H1 (cell line): ENCODE data around the gene TEAD1. TPM values are rescaled to one million over a fixed set of nuclear protein-coding genes. Genes with fewer than 3 reads are reported as not detected.

Experiments used
- CTCF ChIA-PET: fragments of 300-600 bp; sonication (Branson Sonifier 250); formaldehyde crosslinking; loops from one replicate; lab custom pipeline; 2021; ENCODE audit not compliant: partially characterized antibody; lab: Charles Lee
- POLR2A ChIA-PET: fragments of 300-600 bp; sonication (Branson Sonifier 250); formaldehyde crosslinking; loops from one replicate; lab custom pipeline; 2021; ENCODE audit warnings: inconsistent platforms; ENCODE audit not compliant: partially characterized antibody; lab: Charles Lee
- DNase-seq, 2 experiments: peaks; one replicate each; pipeline versions ENCODE4 v3.0.0 to v3.0.0-alpha.2; 2010 to 2022; ENCODE audit warnings: low spot score in 2 of 2, low read depth in 1 of 2, mixed read lengths in 1 of 2
- FAIRE-seq: peaks from 2 replicates; lab custom pipeline; 2011; peaks lifted over from hg19 to GRCh38; lab: Jason Lieb, UNC
- H2AFZ ChIP-seq: 2 replicates; pipeline ENCODE4 v1.8.1; 2012; ENCODE audit warnings: low read length, inconsistent platforms
- H2AK5ac ChIP-seq: 2 replicates; pipeline ENCODE4 v1.6.1; 2013; ENCODE audit warnings: low read depth, low read length
- H2BK120ac ChIP-seq: replicated peaks from 2 replicates; pipeline ENCODE3; 2013; ENCODE audit warnings: low read depth, low read length, inconsistent platforms
- H2BK12ac ChIP-seq: 2 replicates; pipeline ENCODE4 v1.6.1; 2013; ENCODE audit warnings: low read depth, low read length
- H2BK15ac ChIP-seq: 2 replicates; pipeline ENCODE4 v1.6.1; 2013; ENCODE audit warnings: low read length
- H2BK20ac ChIP-seq: 2 replicates; pipeline ENCODE4 v1.6.1; 2013; ENCODE audit warnings: low read length
- H2BK5ac ChIP-seq: 2 replicates; pipeline ENCODE4 v1.6.1; 2013; ENCODE audit warnings: low read depth, low read length
- H3K14ac ChIP-seq: 2 replicates; pipeline ENCODE4 v1.6.1; 2013; ENCODE audit warnings: inconsistent platforms; ENCODE audit not compliant: insufficient read length
- H3K18ac ChIP-seq: 2 replicates; pipeline ENCODE4 v1.6.1; 2013; ENCODE audit warnings: low read length; ENCODE audit errors: extremely low read depth
- H3K23ac ChIP-seq: 2 replicates; pipeline ENCODE4 v1.6.1; 2013; ENCODE audit warnings: inconsistent platforms; ENCODE audit not compliant: insufficient read length
- H3K23me2 ChIP-seq: 2 replicates; pipeline ENCODE4 v1.6.1; 2013; ENCODE audit warnings: low read depth, low read length
- H3K27ac ChIP-seq: 2 replicates; pipeline ENCODE4 v1.6.1; 2011; ENCODE audit warnings: low read depth, low read length, inconsistent platforms
- H3K27me3 ChIP-seq, 4 experiments: replicated peaks in 1 of 4; 1 replicate in 1 of 4; 2 replicates in 3 of 4; pipeline versions ENCODE4 v1.6.1 to v1.8.1; 2011 to 2013; ENCODE audit warnings: low read length in 3 of 4, mild to moderate bottlenecking in 3 of 4, inconsistent platforms in 2 of 4, mixed read lengths in 2 of 4, moderate library complexity in 1 of 4; ENCODE audit not compliant: control insufficient read depth in 3 of 4, insufficient read depth in 3 of 4; ENCODE audit errors: extremely low read depth in 1 of 4
- H3K36me3 ChIP-seq, 4 experiments: 2 replicates each; pipeline versions ENCODE4 v1.6.1 to v1.8.1; 2011 to 2013; ENCODE audit warnings: mild to moderate bottlenecking in 4 of 4, low read length in 3 of 4, moderate library complexity in 2 of 4, control low read depth in 1 of 4, inconsistent platforms in 1 of 4; ENCODE audit not compliant: insufficient read depth in 4 of 4, control insufficient read depth in 2 of 4
- H3K4ac ChIP-seq: replicated peaks from 2 replicates; pipeline ENCODE3; 2013; ENCODE audit warnings: low read length, low read depth, mixed read lengths, inconsistent platforms; ENCODE audit not compliant: insufficient read length
- H3K4me1 ChIP-seq, 4 experiments: replicated peaks in 1 of 4; 1 replicate in 1 of 4; 2 replicates in 3 of 4; pipeline versions ENCODE4 v1.6.1 to v1.8.1; 2011 to 2013; ENCODE audit warnings: low read length in 3 of 4, inconsistent platforms in 2 of 4, mixed read lengths in 1 of 4; ENCODE audit not compliant: insufficient read depth in 4 of 4, control insufficient read depth in 3 of 4
- H3K4me2 ChIP-seq, 2 experiments: 2 replicates each; pipeline versions ENCODE4 v1.6.1 to v1.8.1; 2011 to 2013; ENCODE audit warnings: low read depth in 2 of 2, low read length in 2 of 2, control low read depth in 1 of 2, inconsistent platforms in 1 of 2, mild to moderate bottlenecking in 1 of 2; ENCODE audit not compliant: insufficient read depth in 1 of 2
- H3K4me3 ChIP-seq, 4 experiments: fragments of 200-600, 300-600 bp in 1 of 4; sonication (generic), shearing (Covaris generic), sonication (Bioruptor Twin) in 1 of 4; 2 replicates each; pipeline versions ENCODE4 v1.5.1 to v1.8.1; 2011 to 2016; ENCODE audit warnings: low read length in 4 of 4, low read depth in 3 of 4, control low read depth in 2 of 4, inconsistent platforms in 2 of 4, mild to moderate bottlenecking in 2 of 4, mixed read lengths in 1 of 4, moderate library complexity in 1 of 4; ENCODE audit not compliant: insufficient read depth in 2 of 4; ENCODE audit errors: extremely low read depth in 1 of 4
- H3K56ac ChIP-seq: replicated peaks from 2 replicates; pipeline ENCODE3; 2013; ENCODE audit warnings: low read depth, mild to moderate bottlenecking, mixed read lengths, low read length, inconsistent platforms; ENCODE audit not compliant: insufficient read length
- H3K79me1 ChIP-seq: 2 replicates; pipeline ENCODE4 v1.6.1; 2013; ENCODE audit warnings: low read depth, low read length, control low read depth
- H3K79me2 ChIP-seq, 2 experiments: 2 replicates each; pipeline versions ENCODE4 v1.6.1 to v1.8.1; 2012 to 2013; ENCODE audit warnings: low read length in 2 of 2, mild to moderate bottlenecking in 2 of 2, inconsistent platforms in 1 of 2; ENCODE audit not compliant: insufficient read depth in 2 of 2, control insufficient read depth in 1 of 2
- H3K9ac ChIP-seq, 4 experiments: replicated peaks in 1 of 4; 1 replicate in 1 of 4; 2 replicates in 3 of 4; pipeline versions ENCODE4 v1.6.1 to v1.8.1; 2011 to 2013; ENCODE audit warnings: low read depth in 3 of 4, low read length in 3 of 4, control low read depth in 2 of 4, mild to moderate bottlenecking in 2 of 4, moderate library complexity in 2 of 4, inconsistent platforms in 1 of 4; ENCODE audit errors: extremely low read depth in 1 of 4
- H3K9me3 ChIP-seq, 2 experiments: 2 replicates each; pipeline versions ENCODE4 v1.6.1 to v1.8.1; 2012 to 2013; ENCODE audit warnings: mild to moderate bottlenecking in 2 of 2, moderate library complexity in 2 of 2, control low read depth in 1 of 2, inconsistent platforms in 1 of 2, low read depth in 1 of 2, low read length in 1 of 2, mixed read lengths in 1 of 2; ENCODE audit not compliant: insufficient read depth in 2 of 2
- H4K20me1 ChIP-seq, 2 experiments: replicated peaks in 1 of 2; 2 replicates each; pipeline versions ENCODE3 to v1.8.1; 2011 to 2013; ENCODE audit warnings: inconsistent platforms in 2 of 2, low read length in 2 of 2, mild to moderate bottlenecking in 1 of 2; ENCODE audit not compliant: insufficient read depth in 2 of 2, control insufficient read depth in 1 of 2
- H4K5ac ChIP-seq: 2 replicates; pipeline ENCODE4 v1.6.1; 2013; ENCODE audit warnings: low read length, low read depth, mixed read lengths, inconsistent platforms; ENCODE audit not compliant: insufficient read length
- H4K8ac ChIP-seq: 2 replicates; pipeline ENCODE4 v1.8.0; 2013; ENCODE audit warnings: mild to moderate bottlenecking, moderate library complexity, low read length, inconsistent platforms; ENCODE audit not compliant: insufficient read depth; ENCODE audit errors: extremely low read depth
- H4K91ac ChIP-seq: replicated peaks from 2 replicates; pipeline ENCODE3; 2013; ENCODE audit warnings: low read length, mixed read lengths, inconsistent platforms; ENCODE audit not compliant: insufficient read length
- FOSL1 ChIP-seq: IDR thresholded peaks from 2 replicates; pipeline ENCODE4 v1.6.1; 2011; ENCODE audit warnings: mild to moderate bottlenecking, low read depth, low read length, moderate library complexity; ENCODE audit not compliant: insufficient read depth
- JUN ChIP-seq: IDR thresholded peaks from 2 replicates; pipeline ENCODE4 v1.6.1; 2011; ENCODE audit warnings: low read depth, mild to moderate bottlenecking, improper control_type of control experiment, low read length
- RAD21 ChIP-seq, 2 experiments: IDR thresholded peaks in 1 of 2; conservative IDR thresholded peaks in 1 of 2; 2 replicates each; pipeline ENCODE4 v1.6.1; 2011; ENCODE audit warnings: low read depth in 2 of 2, low read length in 2 of 2, improper control_type of control experiment in 1 of 2, inconsistent platforms in 1 of 2, mild to moderate bottlenecking in 1 of 2, moderate library complexity in 1 of 2
- RBBP5 ChIP-seq: IDR thresholded peaks from 2 replicates; pipeline ENCODE4 v1.7.1; 2012; ENCODE audit warnings: low read depth, mild to moderate bottlenecking, inconsistent platforms, low read length, moderate library complexity, borderline replicate concordance
- SIRT6 ChIP-seq: IDR thresholded peaks from one replicate; pipeline ENCODE4 v1.7.1; 2012; ENCODE audit warnings: low read length, inconsistent platforms
- WGBS, 2 experiments: shearing (Covaris generic) in 1 of 2; methylation state at CpG; one replicate each; pipeline versions ENCODE4 v1.1.6 to v1.1.7; 2013 to 2015; ENCODE audit warnings: low lambda C conversion rate in 2 of 2, mixed read lengths in 2 of 2, inconsistent platforms in 1 of 2, low coverage in 1 of 2, missing lambda C conversion rate in 1 of 2; ENCODE audit not compliant: insufficient replicate concordance in 2 of 2, insufficient coverage in 1 of 2, insufficient read length in 1 of 2; ENCODE audit errors: extremely low coverage in 1 of 2, missing lambda C conversion rate in 1 of 2; 5-methylcytosine and 5-hydroxymethylcytosine counted together
- polyA plus RNA-seq, 7 experiments: library from polyadenylated mRNA; depleted of rRNA in 3 of 7; stranded (reverse) in 5 of 7; unstranded in 2 of 7; fragments of >200 nt in 5 of 7; fragments of 200-250 nt in 2 of 7; gene quantifications; 1 replicate in 5 of 7; 2 replicates in 1 of 7; 4 replicates in 1 of 7; pipeline versions ENCODE4 v1.2.1 to v1.2.3, GENCODE V29; 2011 to 2013; ENCODE audit warnings: missing spikeins in 2 of 7, mixed read lengths in 2 of 7
- total RNA-seq: library from RNA; stranded (reverse); fragmentation: NEBNext Ultra II Directional; extraction: Animal tissue kit (Norgen Biotek cat#: 25700); gene quantifications from 2 replicates; pipeline ENCODE4 v1.2.1, GENCODE V29; 2021

The TEAD1 gene
- total and polyA plus RNA-seq, 2 of the 8 experiments (the other 6 are each of a cell fraction or from before 2014, with no cell fraction given), result 15.6 to 67.4 TPM

- Histone ChIP-seq H4K5ac (no peak overlapping the region), H2BK15ac (no peak overlapping the region), H2AFZ (no peak overlapping the region), H3K56ac (no peak overlapping the region), H2AK5ac (0 out of 2 replicates have a peak overlapping the region, but pooled peaks have one; percentile 2), H3K4me2 (no peak overlapping the region), H3K36me3 (no peaks in the 10 kb centered on the region), H4K8ac (no peak overlapping the region), H3K23ac (no peak overlapping the region), H3K4me1 (peaks cover 12 to 42% (median 26%) of the 10 kb centered on the region in 4 experiments), H3K4me3 (no peak overlapping the region), H3K18ac (no peak overlapping the region), H2BK120ac (no peak overlapping the region), H2BK5ac (no peak overlapping the region), H3K14ac (no peak overlapping the region), H3K9ac (no peak overlapping the region)
- no peak for FAIRE-seq
- 92% methylated on average over 1 of the region's 1 CpG; no CpG with 5 or more reads in 1 of the 2 experiments for WGBS, 2 experiments
- TF ChIP-seq RBBP5 (no peak), FOSL1 (no peak), RAD21 (IDR thresholded peaks at IDR 0.05 in 1 of 2, conservative IDR thresholded peaks at IDR 0.05 in 1 of 2; ENCODE audit: low read depth in 2 of 2, low read length in 2 of 2) (no peak), SIRT6 (no peak), JUN (no peak)
- TF ChIP-seq, all 59 proteins: peak for 0
- H2BK12ac ChIP-seq, result no peak overlapping the region; the same call in 1 of the 2 replicates
- no peak for DNase-seq
- no peaks in the 10 kb centered on the region for H4K20me1 ChIP-seq
- ChIA-PET POLR2A (interaction anchor here (1.1 kb wide), 1 partner anchor 20 kb away, joined by 3 read pairs; no protein-coding TSS in a partner anchor), CTCF (interaction anchor here (0.9 kb wide), 1 partner anchor 88 kb away, joined by 3 read pairs; no protein-coding TSS in a partner anchor)
- no peaks in the 10 kb centered on the region for H3K27me3 ChIP-seq
- no peaks in the 10 kb centered on the region for H3K23me2 ChIP-seq
- no peaks in the 10 kb centered on the region for H3K9me3 ChIP-seq
- H3K4ac ChIP-seq, result no peak overlapping the region
- H4K91ac ChIP-seq, result no peak overlapping the region
- no peak overlapping the region for H2BK20ac ChIP-seq
- H3K79me2 ChIP-seq, result peaks cover 0 to 93% of the 10 kb centered on the region in 2 experiments; a peak in 3 of 4 replicates
- no peak overlapping the region for H3K27ac ChIP-seq
- no peaks in the 10 kb centered on the region; the same call in none of the 2 replicates for H3K79me1 ChIP-seq
These were observed 127.8 kb downstream of the TEAD1 start for GRCh38 chr11:12801976-12802375.
